Heart right ventricle (tissue), 16 donors: ENCODE results near the gene KRT28. TPM values are rescaled to one million over a fixed set of nuclear protein-coding genes. Genes with fewer than 3 reads are reported as not detected.
"Not testable (repeated sequence)": the region's sequence is repeated elsewhere in the genome, so short reads cannot be mapped to it uniquely, and the experiment has no call there.

Experiments used
- ATAC-seq, 8 donors: fragments of 200-7000 bp; cut with Tn5 transposase; one replicate each; pipeline ENCODE4 v1.9.1; 2020; ENCODE audit warnings: mild to moderate bottlenecking in 8 of 8, moderate library complexity in 8 of 8, moderate number of reproducible peaks in 1 of 8
- DNase-seq, 2 donors: peaks; one replicate each; pipeline ENCODE4 v3.0.0-alpha.2; 2020
- H3K27ac ChIP-seq, 10 donors: fragments of 200-600 bp; sonication (generic) in 2 of 10; one replicate each; pipeline versions ENCODE4 v1.5.0 to v1.8.0; 2020 to 2022; ENCODE audit warnings: mild to moderate bottlenecking in 3 of 10
- H3K27me3 ChIP-seq, 7 donors: fragments of 200-600 bp; one replicate each; pipeline ENCODE4 v1.8.0; 2021 to 2022; ENCODE audit warnings: mild to moderate bottlenecking in 2 of 7
- H3K36me3 ChIP-seq, 9 donors: fragments of 200-600 bp; sonication (generic) in 1 of 9; one replicate each; pipeline versions ENCODE4 v1.5.0 to v1.8.0; 2020 to 2022; ENCODE audit warnings: mild to moderate bottlenecking in 2 of 9
- H3K4me1 ChIP-seq, 9 donors: fragments of 200-600 bp; sonication (generic) in 1 of 9; one replicate each; pipeline versions ENCODE4 v1.5.0 to v1.8.0; 2020 to 2022; ENCODE audit warnings: mild to moderate bottlenecking in 4 of 9
- H3K4me3 ChIP-seq, 10 donors: fragments of 200-600 bp; sonication (generic) in 2 of 10; one replicate each; pipeline versions ENCODE4 v1.5.0 to v1.8.0; 2020 to 2022; ENCODE audit warnings: mild to moderate bottlenecking in 7 of 10, moderate library complexity in 2 of 10
- H3K9me3 ChIP-seq, 11 donors: fragments of 200-600 bp in 10 of 11; sonication (generic) in 2 of 11; one replicate each; pipeline versions ENCODE4 v1.5.0 to v1.8.0; 2013 to 2022; ENCODE audit warnings: mild to moderate bottlenecking in 2 of 11, control low read depth in 1 of 11, moderate library complexity in 1 of 11
- WGBS, 2 donors: extraction: QIAGEN DNeasy Blood & Tissue Kit; methylation state at CpG; one replicate each; pipeline ENCODE4 v1.1.7; 2013; ENCODE audit warnings: inconsistent platforms in 1 of 2; 5-methylcytosine and 5-hydroxymethylcytosine counted together
- intact Hi-C, 10 donors: fragments of 100-400 bp; cut with DNase I; formaldehyde crosslinking; loops; one replicate each; pipeline versions ENCODE4 v1.11.1 to v1.14.2; 2022
- polyA plus RNA-seq, 2 donors: library from polyadenylated mRNA; stranded (reverse); fragments of 200-250 nt; gene quantifications; one replicate each; pipeline ENCODE4 v1.2.3, GENCODE V29; 2013
- total RNA-seq, 10 donors: library from RNA; stranded (reverse); fragmentation: NEBNext Ultra II Directional in 3 of 10; extraction: Animal tissue kit (Norgen Biotek cat#: 25700) in 3 of 10; gene quantifications; one replicate each; pipeline versions ENCODE4 v1.2.1 to v1.2.4, GENCODE V29; 2021 to 2023
- TF ChIP-seq, protein P1 (sequence below), 9 donors: fragments of 200-600 bp; sonication (generic) in 2 of 9; IDR thresholded peaks; one replicate each; pipeline versions ENCODE4 v1.5.0 to v1.8.0; 2021 to 2022; ENCODE audit warnings: antibody characterized with exemption in 9 of 9, mild to moderate bottlenecking in 5 of 9, moderate library complexity in 1 of 9
- donor health status: Arrhythmogenic right ventricular cardiomyopathy.
- donor health status: ischemic (EF 13 %, LVEDD 7.1; RV severe dilation, severe dysfunction).
- donor health status: healthy with polysubstance abuse.
- donor health status: DM: no; HTN: yes; CAD: no.
- donor health status: DM: no; HTN: no; CAD: no.
- donor health status: ischemic (EF 25% LVEDD 6.9; RV normal size, moderate dysfunction).
- donor health status: ischemic (EF 25% LVEDD 5.7; RV mildly dilated, moderate dysfunction).
- donor health status: healthy.
- donor health status: DM: yes; HTN: yes; CAD: no.
- donor health status: Ischemic cardiomyopathy.
- donor health status: ischemic (EF 35%, LVEDD 5.7; RV mildly dilated, moderate dysfunction).
- donor health status: nonischemic (EF 11% LVEDD 7.7; RV severe dilation, severe dysfunction).
- donor health status: DM: yes; HTN: yes; CAD: no.
- donor health status: PGD.
- donor health status: ischemic (EF 29% LVEDD 5.4; RV normal size, mild dysfunction).
- donor health status: nonischemic (EF 23%, LVEDD 6.1; RV moderate dilation, normal function).

KRT28 gene
- total and polyA plus RNA-seq, 12 donors, result not detected

DNA sequence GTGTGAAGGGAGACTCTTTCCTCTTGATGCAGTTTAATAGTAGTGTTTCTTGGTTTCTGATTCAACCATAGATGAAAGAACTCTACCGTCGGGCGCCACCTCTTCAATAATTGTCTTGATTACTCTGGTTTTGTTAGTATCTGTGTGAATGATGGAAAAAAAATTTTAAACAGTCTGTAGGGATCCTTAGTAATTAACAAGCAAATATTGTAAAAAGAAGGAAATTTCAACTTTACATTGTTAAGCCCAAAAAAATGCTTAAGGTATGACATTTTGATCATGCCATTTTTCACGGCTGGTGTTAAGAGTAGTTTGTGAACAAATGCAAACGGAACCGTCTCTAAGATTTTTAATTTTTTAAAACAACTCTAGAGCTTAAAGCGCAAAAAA lies 18.6 kb upstream of the KRT28 start:
- 14 to 24% methylated on average over 7 of the region's 7 CpGs for WGBS, 2 donors
- peaks cover 0 to 5% (median 0%) of the 10 kb centered on the region in 11 donors for H3K9me3 ChIP-seq
- TF ChIP-seq, protein P1, sequence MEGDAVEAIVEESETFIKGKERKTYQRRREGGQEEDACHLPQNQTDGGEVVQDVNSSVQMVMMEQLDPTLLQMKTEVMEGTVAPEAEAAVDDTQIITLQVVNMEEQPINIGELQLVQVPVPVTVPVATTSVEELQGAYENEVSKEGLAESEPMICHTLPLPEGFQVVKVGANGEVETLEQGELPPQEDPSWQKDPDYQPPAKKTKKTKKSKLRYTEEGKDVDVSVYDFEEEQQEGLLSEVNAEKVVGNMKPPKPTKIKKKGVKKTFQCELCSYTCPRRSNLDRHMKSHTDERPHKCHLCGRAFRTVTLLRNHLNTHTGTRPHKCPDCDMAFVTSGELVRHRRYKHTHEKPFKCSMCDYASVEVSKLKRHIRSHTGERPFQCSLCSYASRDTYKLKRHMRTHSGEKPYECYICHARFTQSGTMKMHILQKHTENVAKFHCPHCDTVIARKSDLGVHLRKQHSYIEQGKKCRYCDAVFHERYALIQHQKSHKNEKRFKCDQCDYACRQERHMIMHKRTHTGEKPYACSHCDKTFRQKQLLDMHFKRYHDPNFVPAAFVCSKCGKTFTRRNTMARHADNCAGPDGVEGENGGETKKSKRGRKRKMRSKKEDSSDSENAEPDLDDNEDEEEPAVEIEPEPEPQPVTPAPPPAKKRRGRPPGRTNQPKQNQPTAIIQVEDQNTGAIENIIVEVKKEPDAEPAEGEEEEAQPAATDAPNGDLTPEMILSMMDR (IDR thresholded peaks at IDR 0.05), result no peak
- no peak for DNase-seq
- H3K36me3 ChIP-seq, result peaks cover 0 to 19% (median 0%) of the 10 kb centered on the region in 9 donors
- intact Hi-C loops, result no loop called here
- peak overlapping the region; percentile 40 to 79 (median 69) for H3K4me3 ChIP-seq
- no peak for ATAC-seq
- H3K27ac ChIP-seq, result peak overlapping the region; percentile 90 to 98 (median 94)
- H3K27me3 ChIP-seq, result peaks cover 0 to 6% (median 0%) of the 10 kb centered on the region in 7 donors
- peaks cover 0 to 37% (median 24%) of the 10 kb centered on the region in 9 donors for H3K4me1 ChIP-seq

DNA sequence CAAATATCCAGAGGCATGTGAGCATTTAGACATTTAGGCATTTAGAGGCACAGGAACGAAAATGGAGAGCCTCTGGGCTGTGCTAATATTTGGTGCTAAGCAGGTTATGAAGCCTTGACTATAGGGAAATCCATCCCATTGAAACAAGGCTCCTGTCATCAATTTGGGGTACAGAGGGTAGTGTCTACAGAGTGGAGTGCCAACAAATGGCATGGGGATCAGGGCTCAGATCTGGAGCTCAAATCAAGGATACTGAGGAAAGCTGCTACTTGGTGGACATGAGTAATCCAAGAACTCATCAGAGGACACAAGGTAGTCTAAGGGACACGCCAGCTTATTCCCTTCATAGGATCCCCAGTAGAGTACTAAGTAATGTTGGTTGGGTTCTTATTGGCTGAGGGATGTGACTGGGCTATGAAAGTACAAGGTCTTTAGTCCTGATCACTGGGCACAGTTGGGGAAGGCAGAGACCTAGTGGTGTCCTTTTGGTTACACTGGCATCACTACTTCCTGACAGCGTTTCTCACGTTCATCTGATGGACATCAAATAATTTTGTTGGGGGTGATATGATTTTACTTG lies 17.4 kb upstream of the KRT28 start:
- peaks cover 0 to 16% (median 0%) of the 10 kb centered on the region in 7 donors for H3K27me3 ChIP-seq
- intact Hi-C loops, result no loop called here
- TF ChIP-seq, protein P1 (IDR thresholded peaks at IDR 0.05), result no peak
- peaks cover 0 to 37% (median 24%) of the 10 kb centered on the region in 9 donors for H3K4me1 ChIP-seq
- ATAC-seq, result no peak
- H3K27ac ChIP-seq, result no peak overlapping the region
- 97% methylated on average over 4 of the region's 4 CpGs for WGBS, 2 donors
- peak overlapping the region in 2 of 10 donors; percentile 66 to 73 for H3K4me3 ChIP-seq
- peaks cover 0 to 19% (median 0%) of the 10 kb centered on the region in 9 donors for H3K36me3 ChIP-seq
- H3K9me3 ChIP-seq, result peaks cover 0 to 5% (median 0%) of the 10 kb centered on the region in 11 donors
- no peak for DNase-seq

DNA sequence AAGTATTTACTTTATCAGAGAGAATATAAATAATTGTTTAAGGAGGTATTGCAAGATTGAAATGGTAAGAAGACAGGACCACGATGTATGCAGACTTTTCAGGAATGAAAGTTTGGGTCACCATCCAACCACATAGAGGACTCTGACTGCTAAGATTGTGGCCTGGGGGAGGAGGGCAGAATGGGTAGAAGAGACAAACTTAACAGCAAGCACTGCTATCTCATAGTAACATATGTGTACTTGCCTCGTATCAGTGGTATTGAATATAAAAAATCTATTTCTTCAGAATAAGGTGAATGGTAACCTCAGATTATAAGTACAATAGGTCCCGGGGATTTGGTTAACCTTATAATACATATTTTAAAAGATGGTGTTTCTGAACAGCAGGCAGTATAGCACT lies 16.8 kb upstream of the KRT28 start:
- no peak for ATAC-seq
- H3K36me3 ChIP-seq, result peaks cover 0 to 19% (median 0%) of the 10 kb centered on the region in 9 donors

DNA sequence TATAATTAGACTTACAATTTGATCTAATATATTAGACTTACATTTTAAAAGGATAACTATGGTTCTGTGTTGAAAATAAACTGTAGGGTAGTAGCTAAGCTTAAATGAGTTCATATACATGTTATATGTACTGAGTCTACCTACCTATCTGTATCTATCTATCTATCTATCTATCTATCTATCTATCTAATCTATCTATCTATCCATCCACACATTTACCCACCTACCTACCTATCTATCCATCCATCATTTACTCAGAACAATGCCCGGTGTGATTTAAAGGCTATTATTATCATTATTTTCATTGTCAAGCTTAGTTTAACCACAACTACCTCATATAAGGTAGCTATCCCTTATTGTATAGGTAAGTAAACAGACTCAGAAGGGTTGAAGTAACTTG lies 15.6 kb upstream of the KRT28 start:
- TF ChIP-seq, protein P1 (IDR thresholded peaks at IDR 0.05), result no peak
- Histone ChIP-seq H3K9me3 (peaks cover 0 to 5% (median 0%) of the 10 kb centered on the region in 11 donors), H3K27me3 (peaks cover 0 to 35% (median 0%) of the 10 kb centered on the region in 7 donors), H3K27ac (no peak overlapping the region), H3K4me1 (peaks cover 0 to 34% (median 22%) of the 10 kb centered on the region in 9 donors), H3K36me3 (peaks cover 0 to 19% (median 0%) of the 10 kb centered on the region in 9 donors), H3K4me3 (no peak overlapping the region)
- 89 to 93% methylated on average over 1 of the region's 1 CpG for WGBS, 2 donors
- DNase-seq, result no peak
- no peak for ATAC-seq
- intact Hi-C loops, result no loop called here

More for the DNA sequence above, 16.8 kb upstream of the KRT28 start:
- no peak overlapping the region for H3K27ac ChIP-seq
- intact Hi-C loops, result no loop called here
- H3K9me3 ChIP-seq, result peaks cover 0 to 5% (median 0%) of the 10 kb centered on the region in 11 donors
- peaks cover 0 to 35% (median 24%) of the 10 kb centered on the region in 9 donors for H3K4me1 ChIP-seq
- peaks cover 0 to 23% (median 0%) of the 10 kb centered on the region in 7 donors for H3K27me3 ChIP-seq
- DNase-seq, result no peak
- TF ChIP-seq, protein P1 (IDR thresholded peaks at IDR 0.05), result no peak
- H3K4me3 ChIP-seq, result no peak overlapping the region
- 94 to 95% methylated on average over 3 of the region's 3 CpGs for WGBS, 2 donors

DNA sequence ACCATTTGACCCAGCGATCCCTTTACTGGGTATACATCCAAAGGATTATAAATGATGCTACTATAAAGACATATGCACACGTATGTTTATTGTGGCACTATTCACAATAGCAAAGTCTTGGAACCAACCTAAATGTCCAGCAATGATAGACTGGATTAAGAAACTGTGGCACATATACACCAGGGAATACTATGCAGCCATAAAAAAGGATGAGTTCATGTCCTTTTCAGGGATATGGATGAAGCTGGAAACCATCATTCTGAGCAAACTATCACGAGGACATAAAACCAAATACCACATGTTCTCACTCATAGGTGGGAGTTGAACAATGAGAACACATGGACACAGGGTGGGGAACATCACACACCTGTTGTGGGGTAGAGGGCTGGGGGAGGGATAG lies 14.9 kb upstream of the KRT28 start:
- ATAC-seq, H3K27ac ChIP-seq, H3K4me3 ChIP-seq, intact Hi-C loops, DNase-seq, H3K9me3 ChIP-seq: not testable (repeated sequence)
- H3K36me3 ChIP-seq, result peaks cover 0 to 19% (median 0%) of the 10 kb centered on the region in 9 donors
- peaks cover 0 to 42% (median 0%) of the 10 kb centered on the region in 7 donors for H3K27me3 ChIP-seq
- WGBS, 2 donors, result 88 to 91% methylated on average over 3 of the region's 3 CpGs
- peaks cover 3 to 34% (median 21%) of the 10 kb centered on the region in 9 donors for H3K4me1 ChIP-seq
